ENCODE results near the gene CA6. TPM values are rescaled to one million over a fixed set of nuclear protein-coding genes. Genes with fewer than 3 reads are reported as not detected.

Gene CA6
- total RNA-seq, 1 experiment from 2014 or later: not detected

DNA sequence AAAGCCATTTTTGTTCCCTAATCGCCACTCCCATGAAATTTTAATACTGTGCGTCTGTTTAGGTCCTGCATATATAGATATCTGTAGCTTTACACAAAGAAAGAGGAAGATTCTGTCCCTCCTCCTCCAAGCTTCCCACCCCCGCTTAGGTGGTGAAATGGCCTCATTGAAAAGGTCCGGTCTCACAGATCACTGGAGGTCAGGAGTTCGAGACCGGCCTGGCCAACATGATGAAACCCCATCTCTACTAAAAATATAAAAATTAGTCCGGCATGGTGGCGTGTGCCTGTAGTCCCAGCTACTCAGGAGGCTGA, 59.7 kb downstream of the CA6 start:
- ATAC-seq (peak; percentile 15; the same call in 1 of the 2 replicates), DNase-seq (ENCODE audit: low read depth, low spot score) (no peak)
- intact Hi-C loops (cut with micrococcal nuclease; ENCODE audit: unreplicated experiment) (loop anchor here (1.0 kb wide), 2 partner anchors 87 to 96 kb away; no protein-coding TSS in a partner anchor), in situ Hi-C loops (cut with HindIII; ENCODE audit: low pct_unique_long_range_greater_than_20kb, low sequenced_read_pairs) (no loop called here)
- BruUV-seq (replicated peaks): no TSS peak
- POLR2A ChIA-PET: interaction anchor here (0.8 kb wide), 1 partner anchor 195 kb away, joined by 6 read pairs; no protein-coding TSS in a partner anchor
- H3K27ac ChIP-seq (ENCODE audit: low read length): no peak overlapping the region
- H3K4me1 ChIP-seq (ENCODE audit: control insufficient read depth, insufficient read depth, low read length): no peaks in the 10 kb centered on the region
- CTCF ChIA-PET: interaction anchor here (0.6 to 2.4 kb wide), 19 partner anchors 9 to 485 kb away, joined by 3 to 30 read pairs (median 4); no protein-coding TSS in a partner anchor
- no peaks in the 10 kb centered on the region for H3K9me3 ChIP-seq (ENCODE audit: control insufficient read depth, insufficient read depth, low read depth, low read length)
- H3K27me3 ChIP-seq (ENCODE audit: control insufficient read depth, insufficient read depth, low read length): no peaks in the 10 kb centered on the region
- H3K4me3 ChIP-seq (ENCODE audit: low read depth in 2 of 2, low read length in 2 of 2): no peak overlapping the region
- TF ChIP-seq POLR2AphosphoS5 (IDR thresholded peaks at IDR 0.05; ENCODE audit: low read depth, low read length) (no peak), SIN3A (IDR thresholded peaks at IDR 0.05; ENCODE audit: borderline replicate concordance, insufficient read depth, low read depth, low read length) (no peak), TCF7L2 (IDR thresholded peaks at IDR 0.05; ENCODE audit: low read depth, low read length) (no peak)
- TF ChIP-seq, protein P1, sequence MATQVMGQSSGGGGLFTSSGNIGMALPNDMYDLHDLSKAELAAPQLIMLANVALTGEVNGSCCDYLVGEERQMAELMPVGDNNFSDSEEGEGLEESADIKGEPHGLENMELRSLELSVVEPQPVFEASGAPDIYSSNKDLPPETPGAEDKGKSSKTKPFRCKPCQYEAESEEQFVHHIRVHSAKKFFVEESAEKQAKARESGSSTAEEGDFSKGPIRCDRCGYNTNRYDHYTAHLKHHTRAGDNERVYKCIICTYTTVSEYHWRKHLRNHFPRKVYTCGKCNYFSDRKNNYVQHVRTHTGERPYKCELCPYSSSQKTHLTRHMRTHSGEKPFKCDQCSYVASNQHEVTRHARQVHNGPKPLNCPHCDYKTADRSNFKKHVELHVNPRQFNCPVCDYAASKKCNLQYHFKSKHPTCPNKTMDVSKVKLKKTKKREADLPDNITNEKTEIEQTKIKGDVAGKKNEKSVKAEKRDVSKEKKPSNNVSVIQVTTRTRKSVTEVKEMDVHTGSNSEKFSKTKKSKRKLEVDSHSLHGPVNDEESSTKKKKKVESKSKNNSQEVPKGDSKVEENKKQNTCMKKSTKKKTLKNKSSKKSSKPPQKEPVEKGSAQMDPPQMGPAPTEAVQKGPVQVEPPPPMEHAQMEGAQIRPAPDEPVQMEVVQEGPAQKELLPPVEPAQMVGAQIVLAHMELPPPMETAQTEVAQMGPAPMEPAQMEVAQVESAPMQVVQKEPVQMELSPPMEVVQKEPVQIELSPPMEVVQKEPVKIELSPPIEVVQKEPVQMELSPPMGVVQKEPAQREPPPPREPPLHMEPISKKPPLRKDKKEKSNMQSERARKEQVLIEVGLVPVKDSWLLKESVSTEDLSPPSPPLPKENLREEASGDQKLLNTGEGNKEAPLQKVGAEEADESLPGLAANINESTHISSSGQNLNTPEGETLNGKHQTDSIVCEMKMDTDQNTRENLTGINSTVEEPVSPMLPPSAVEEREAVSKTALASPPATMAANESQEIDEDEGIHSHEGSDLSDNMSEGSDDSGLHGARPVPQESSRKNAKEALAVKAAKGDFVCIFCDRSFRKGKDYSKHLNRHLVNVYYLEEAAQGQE (IDR thresholded peaks at IDR 0.05; ENCODE audit: insufficient read depth in 1 of 2, low read depth in 2 of 2, low read length in 1 of 2): no peak
- TF ChIP-seq, protein P2, sequence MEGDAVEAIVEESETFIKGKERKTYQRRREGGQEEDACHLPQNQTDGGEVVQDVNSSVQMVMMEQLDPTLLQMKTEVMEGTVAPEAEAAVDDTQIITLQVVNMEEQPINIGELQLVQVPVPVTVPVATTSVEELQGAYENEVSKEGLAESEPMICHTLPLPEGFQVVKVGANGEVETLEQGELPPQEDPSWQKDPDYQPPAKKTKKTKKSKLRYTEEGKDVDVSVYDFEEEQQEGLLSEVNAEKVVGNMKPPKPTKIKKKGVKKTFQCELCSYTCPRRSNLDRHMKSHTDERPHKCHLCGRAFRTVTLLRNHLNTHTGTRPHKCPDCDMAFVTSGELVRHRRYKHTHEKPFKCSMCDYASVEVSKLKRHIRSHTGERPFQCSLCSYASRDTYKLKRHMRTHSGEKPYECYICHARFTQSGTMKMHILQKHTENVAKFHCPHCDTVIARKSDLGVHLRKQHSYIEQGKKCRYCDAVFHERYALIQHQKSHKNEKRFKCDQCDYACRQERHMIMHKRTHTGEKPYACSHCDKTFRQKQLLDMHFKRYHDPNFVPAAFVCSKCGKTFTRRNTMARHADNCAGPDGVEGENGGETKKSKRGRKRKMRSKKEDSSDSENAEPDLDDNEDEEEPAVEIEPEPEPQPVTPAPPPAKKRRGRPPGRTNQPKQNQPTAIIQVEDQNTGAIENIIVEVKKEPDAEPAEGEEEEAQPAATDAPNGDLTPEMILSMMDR (IDR thresholded peaks at IDR 0.05): no peak; the same call in none of the 2 replicates
- H3K36me3 ChIP-seq (ENCODE audit: control insufficient read depth, insufficient read depth, low read length): no peaks in the 10 kb centered on the region

DNA sequence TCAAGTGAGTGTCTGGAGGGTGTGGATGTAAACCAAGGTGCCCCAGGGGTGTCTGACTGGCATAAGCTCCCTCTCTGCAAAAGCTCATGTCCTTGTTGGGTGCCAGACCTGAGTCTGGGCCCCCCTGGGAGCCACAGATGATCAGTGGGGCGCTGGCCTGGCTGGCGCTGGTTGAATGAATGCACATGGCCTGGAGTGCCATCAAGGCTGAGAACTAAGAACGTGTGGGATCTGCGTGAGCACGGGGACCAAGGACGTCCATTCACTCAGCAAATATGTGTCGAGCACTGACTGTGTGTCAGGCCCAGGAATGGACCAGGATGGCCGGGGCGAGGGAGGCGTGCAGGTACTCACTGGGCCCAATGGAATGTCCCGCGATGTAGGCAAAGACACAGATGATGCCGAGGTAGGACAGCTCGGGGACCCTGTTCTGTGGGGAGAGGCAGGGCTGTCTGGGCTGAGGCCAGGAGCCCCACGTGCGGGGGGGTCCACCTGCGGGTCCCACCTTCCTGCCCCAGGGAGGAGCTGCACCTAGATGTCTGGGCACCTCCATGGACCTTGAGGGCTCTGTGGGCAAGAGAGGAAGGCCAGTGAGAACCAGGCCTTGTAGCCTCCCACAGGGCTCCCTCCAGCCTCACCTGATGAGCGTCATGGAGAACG, 61.4 kb downstream of the CA6 start:
- Histone ChIP-seq H3K27me3 (ENCODE audit: control insufficient read depth, insufficient read depth, low read length) (no peaks in the 10 kb centered on the region), H3K4me1 (ENCODE audit: control insufficient read depth, insufficient read depth, low read length) (no peaks in the 10 kb centered on the region), H3K4me3 (ENCODE audit: low read depth in 2 of 2, low read length in 2 of 2) (no peak overlapping the region), H3K9me3 (ENCODE audit: control insufficient read depth, insufficient read depth, low read depth, low read length) (no peaks in the 10 kb centered on the region), H3K36me3 (ENCODE audit: control insufficient read depth, insufficient read depth, low read length) (no peaks in the 10 kb centered on the region), H3K27ac (ENCODE audit: low read length) (no peak overlapping the region)
- intact Hi-C loops (cut with micrococcal nuclease; ENCODE audit: unreplicated experiment) (no loop called here), in situ Hi-C loops (cut with HindIII; ENCODE audit: low pct_unique_long_range_greater_than_20kb, low sequenced_read_pairs) (no loop called here)
- POLR2A ChIA-PET: no interaction called here
- ATAC-seq (no peak), DNase-seq (ENCODE audit: low read depth, low spot score) (no peak)
- no peak for TF ChIP-seq TCF7L2 (IDR thresholded peaks at IDR 0.05; ENCODE audit: low read depth, low read length)
- no peak for TF ChIP-seq SIN3A (IDR thresholded peaks at IDR 0.05; ENCODE audit: borderline replicate concordance, insufficient read depth, low read depth, low read length)
- TF ChIP-seq, protein P1 (IDR thresholded peaks at IDR 0.05; ENCODE audit: insufficient read depth in 1 of 2, low read depth in 2 of 2, low read length in 1 of 2): no peak
- TF ChIP-seq POLR2AphosphoS5 (IDR thresholded peaks at IDR 0.05; ENCODE audit: low read depth, low read length): no peak
- TF ChIP-seq, protein P2 (IDR thresholded peaks at IDR 0.05): no peak
- CTCF ChIA-PET: no interaction called here
- BruUV-seq (replicated peaks): no TSS peak
